Ishikawa (cell line): ENCODE data around the gene RASA2.

ENCODE experiments used
- CEBPB ChIP-seq: IDR thresholded peaks from 2 replicates; pipeline ENCODE4 v1.6.1; 2012
- CREB1 ChIP-seq: IDR thresholded peaks from 2 replicates; pipeline ENCODE4 v1.6.1; 2012; ENCODE audit warnings: low read depth
- EGR1 ChIP-seq: IDR thresholded peaks from 2 replicates; pipeline ENCODE4 v1.6.1; 2012
- EP300 ChIP-seq: IDR thresholded peaks from 2 replicates; pipeline ENCODE4 v1.6.1; 2012; ENCODE audit warnings: borderline replicate concordance
- FOXM1 ChIP-seq: IDR thresholded peaks from 2 replicates; pipeline ENCODE4 v1.6.1; 2012; ENCODE audit warnings: low read depth, borderline replicate concordance
- MAX ChIP-seq: IDR thresholded peaks from 2 replicates; pipeline ENCODE4 v1.6.1; 2012
- NFIC ChIP-seq: IDR thresholded peaks from 2 replicates; pipeline ENCODE4 v1.6.1; 2012
- RAD21 ChIP-seq: IDR thresholded peaks from 2 replicates; pipeline ENCODE4 v1.6.1; 2012; ENCODE audit warnings: low read depth
- TAF1 ChIP-seq: IDR thresholded peaks from 2 replicates; pipeline ENCODE4 v1.6.1; 2012; ENCODE audit warnings: low read depth, mild to moderate bottlenecking
- TCF12 ChIP-seq: IDR thresholded peaks from 2 replicates; pipeline ENCODE4 v1.6.1; 2012; ENCODE audit warnings: low read depth
- TEAD4 ChIP-seq: IDR thresholded peaks from 2 replicates; pipeline ENCODE4 v1.6.1; 2012
- USF1 ChIP-seq: IDR thresholded peaks from 2 replicates; pipeline ENCODE4 v1.6.1; 2012
- ZBTB7A ChIP-seq: IDR thresholded peaks from 2 replicates; pipeline ENCODE4 v1.6.1; 2012; ENCODE audit warnings: low read depth
- TF ChIP-seq, protein P1 (sequence below): IDR thresholded peaks from 2 replicates; pipeline ENCODE4 v1.6.1; 2012; ENCODE audit warnings: low read depth, mild to moderate bottlenecking

DNA sequence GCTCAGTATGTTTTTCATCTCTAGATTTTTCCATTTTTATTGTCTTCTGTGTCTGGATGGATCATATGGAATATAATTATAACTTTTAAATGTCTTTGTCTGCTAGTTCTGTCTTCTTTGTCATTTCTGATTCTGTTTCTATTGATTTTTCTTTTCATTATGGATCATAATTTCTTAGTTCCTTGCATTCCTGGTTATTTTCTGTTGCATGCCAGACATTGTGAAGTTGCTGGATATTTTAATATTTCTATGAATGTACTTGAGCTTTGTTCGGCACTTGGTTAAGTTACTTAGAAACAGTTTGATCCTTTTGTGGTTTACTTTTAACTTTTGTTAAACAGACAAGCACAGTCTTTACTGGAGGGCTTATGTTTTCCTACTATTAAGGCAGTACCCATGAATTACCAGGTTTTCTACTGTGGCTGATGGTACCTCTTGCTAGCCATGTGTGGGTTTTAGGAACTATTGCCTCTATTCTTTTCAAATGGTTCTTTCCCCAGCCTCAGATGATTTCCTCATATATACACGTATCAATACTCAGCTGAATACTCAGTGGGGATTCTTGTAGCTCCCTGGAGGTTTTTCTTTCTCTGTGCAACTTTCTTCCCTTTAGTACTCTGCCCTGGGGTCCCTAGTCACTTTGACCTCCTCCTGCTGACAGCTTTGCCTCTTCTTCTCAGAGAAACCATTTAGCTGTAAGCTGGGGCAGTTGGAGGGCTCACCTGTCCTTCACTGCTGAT, 64.3 kb downstream of the RASA2 start:
- TF ChIP-seq TCF12 (no peak), TAF1 (no peak), TEAD4 (no peak), EP300 (no peak), MAX (no peak), CEBPB (no peak), EGR1 (no peak), RAD21 (no peak), FOXM1 (no peak), NFIC (no peak), USF1 (no peak), CREB1 (no peak), ZBTB7A (no peak)
- TF ChIP-seq, protein P1, sequence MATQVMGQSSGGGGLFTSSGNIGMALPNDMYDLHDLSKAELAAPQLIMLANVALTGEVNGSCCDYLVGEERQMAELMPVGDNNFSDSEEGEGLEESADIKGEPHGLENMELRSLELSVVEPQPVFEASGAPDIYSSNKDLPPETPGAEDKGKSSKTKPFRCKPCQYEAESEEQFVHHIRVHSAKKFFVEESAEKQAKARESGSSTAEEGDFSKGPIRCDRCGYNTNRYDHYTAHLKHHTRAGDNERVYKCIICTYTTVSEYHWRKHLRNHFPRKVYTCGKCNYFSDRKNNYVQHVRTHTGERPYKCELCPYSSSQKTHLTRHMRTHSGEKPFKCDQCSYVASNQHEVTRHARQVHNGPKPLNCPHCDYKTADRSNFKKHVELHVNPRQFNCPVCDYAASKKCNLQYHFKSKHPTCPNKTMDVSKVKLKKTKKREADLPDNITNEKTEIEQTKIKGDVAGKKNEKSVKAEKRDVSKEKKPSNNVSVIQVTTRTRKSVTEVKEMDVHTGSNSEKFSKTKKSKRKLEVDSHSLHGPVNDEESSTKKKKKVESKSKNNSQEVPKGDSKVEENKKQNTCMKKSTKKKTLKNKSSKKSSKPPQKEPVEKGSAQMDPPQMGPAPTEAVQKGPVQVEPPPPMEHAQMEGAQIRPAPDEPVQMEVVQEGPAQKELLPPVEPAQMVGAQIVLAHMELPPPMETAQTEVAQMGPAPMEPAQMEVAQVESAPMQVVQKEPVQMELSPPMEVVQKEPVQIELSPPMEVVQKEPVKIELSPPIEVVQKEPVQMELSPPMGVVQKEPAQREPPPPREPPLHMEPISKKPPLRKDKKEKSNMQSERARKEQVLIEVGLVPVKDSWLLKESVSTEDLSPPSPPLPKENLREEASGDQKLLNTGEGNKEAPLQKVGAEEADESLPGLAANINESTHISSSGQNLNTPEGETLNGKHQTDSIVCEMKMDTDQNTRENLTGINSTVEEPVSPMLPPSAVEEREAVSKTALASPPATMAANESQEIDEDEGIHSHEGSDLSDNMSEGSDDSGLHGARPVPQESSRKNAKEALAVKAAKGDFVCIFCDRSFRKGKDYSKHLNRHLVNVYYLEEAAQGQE = no peak
